H1 (cell line): ENCODE data around the gene MYO1G. TPM values are rescaled to one million over a fixed set of nuclear protein-coding genes. Genes with fewer than 3 reads are reported as not detected.

Source experiments
- CBX8 ChIP-seq: fragments of 300-800, 300-1000 bp; sonication (generic); IDR thresholded peaks from 2 replicates; pipeline ENCODE4 v1.7.1; 2016; ENCODE audit warnings: low read depth, low read length, borderline replicate concordance
- JUN ChIP-seq: IDR thresholded peaks from 2 replicates; pipeline ENCODE4 v1.6.1; 2011; ENCODE audit warnings: low read depth, mild to moderate bottlenecking, improper control_type of control experiment, low read length
- POLR2A ChIP-seq, 2 experiments: IDR thresholded peaks; 1 replicate in 1 of 2; 2 replicates in 1 of 2; pipeline ENCODE4 v1.6.1; 2011; ENCODE audit warnings: low read depth in 2 of 2, low read length in 2 of 2, mild to moderate bottlenecking in 2 of 2; ENCODE audit errors: control extremely low read depth in 1 of 2
- RXRA ChIP-seq: IDR thresholded peaks from 2 replicates; pipeline ENCODE4 v1.6.1; 2011; ENCODE audit warnings: low read depth, mild to moderate bottlenecking, low read length, moderate library complexity; ENCODE audit not compliant: insufficient read depth
- polyA plus RNA-seq, 7 experiments: library from polyadenylated mRNA; depleted of rRNA in 3 of 7; stranded (reverse) in 5 of 7; unstranded in 2 of 7; fragments of >200 nt in 5 of 7; fragments of 200-250 nt in 2 of 7; gene quantifications; 1 replicate in 5 of 7; 2 replicates in 1 of 7; 4 replicates in 1 of 7; pipeline versions ENCODE4 v1.2.1 to v1.2.3, GENCODE V29; 2011 to 2013; ENCODE audit warnings: missing spikeins in 2 of 7, mixed read lengths in 2 of 7
- total RNA-seq: library from RNA; stranded (reverse); fragmentation: NEBNext Ultra II Directional; extraction: Animal tissue kit (Norgen Biotek cat#: 25700); gene quantifications from 2 replicates; pipeline ENCODE4 v1.2.1, GENCODE V29; 2021
- TF ChIP-seq, protein P1 (sequence below): IDR thresholded peaks from 2 replicates; pipeline ENCODE4 v1.6.1; 2012; ENCODE audit warnings: inconsistent platforms

The MYO1G gene
- total and polyA plus RNA-seq, 2 of the 8 experiments (the other 6 are each of a cell fraction or from before 2014, with no cell fraction given), result 0.08 to 0.19 TPM

DNA sequence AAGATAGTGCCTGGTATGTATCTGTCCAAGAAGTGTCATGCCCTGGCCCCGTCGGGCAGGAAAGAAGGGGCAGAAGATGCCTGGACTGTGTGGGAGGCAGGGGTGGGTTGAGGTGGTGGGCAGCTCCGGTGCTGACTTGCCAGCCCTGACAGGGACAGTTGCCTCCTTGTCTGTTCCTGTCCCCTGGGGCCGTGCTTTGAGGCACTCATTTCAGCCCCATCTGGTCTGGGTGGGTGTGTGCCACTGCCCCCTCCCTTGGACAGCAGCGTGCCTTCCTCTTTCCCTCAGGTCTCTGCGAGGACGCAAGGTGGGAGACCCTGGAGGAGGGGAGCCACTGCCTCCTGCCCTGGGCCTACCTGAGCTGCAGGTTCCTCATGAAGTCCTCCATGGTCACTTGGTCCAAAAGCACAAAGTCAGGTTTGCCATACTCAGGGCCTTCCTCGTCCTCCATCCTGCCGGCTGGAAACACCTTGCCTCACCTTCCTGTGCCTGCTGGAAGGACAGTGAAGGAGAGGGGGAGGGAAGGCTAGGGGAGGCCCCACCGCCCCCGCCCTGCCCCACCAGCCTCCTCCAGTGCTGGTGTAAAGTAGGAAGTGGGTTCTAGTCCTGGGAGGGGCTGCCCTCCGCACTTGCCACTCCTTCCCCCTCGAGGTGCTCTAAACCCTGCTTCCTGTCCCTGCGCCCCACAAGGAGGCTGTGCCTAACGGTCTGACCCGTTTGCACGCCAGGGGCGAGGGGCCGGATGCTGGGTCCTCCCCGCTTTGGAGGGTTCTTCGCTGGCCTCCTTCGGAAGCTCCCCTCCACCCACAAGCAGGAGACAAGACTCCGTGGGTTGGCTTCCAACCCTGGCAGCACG is at the start of gene MYO1G (continued):
- TF ChIP-seq, protein P1, sequence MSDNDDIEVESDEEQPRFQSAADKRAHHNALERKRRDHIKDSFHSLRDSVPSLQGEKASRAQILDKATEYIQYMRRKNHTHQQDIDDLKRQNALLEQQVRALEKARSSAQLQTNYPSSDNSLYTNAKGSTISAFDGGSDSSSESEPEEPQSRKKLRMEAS, result no peak
- TF ChIP-seq RXRA, result no peak
- TF ChIP-seq JUN, result no peak
- TF ChIP-seq POLR2A (IDR thresholded peaks at IDR 0.05; ENCODE audit: control extremely low read depth in 1 of 2, low read depth in 2 of 2, low read length in 2 of 2), result no peak
- TF ChIP-seq CBX8, result no peak
